IMR-90 (cell line): ENCODE measurements around the gene PLCL2. TPM values are rescaled to one million over a fixed set of nuclear protein-coding genes. Genes with fewer than 3 reads are reported as not detected.

ENCODE experiments used
- ATAC-seq: fragments of 200-7000 bp; cut with Tn5 transposase; 2 replicates; pipeline ENCODE4 v1.9.1; 2020; ENCODE audit warnings: low read depth, mild to moderate bottlenecking, moderate library complexity
- BruUV-seq: library from RNA; stranded (reverse); fragments of 400-500 nt; replicated peaks from 2 replicates; lab custom pipeline; 2021; lab: Mats Ljungman, UMichigan
- CTCF ChIA-PET: fragments of 300-600 bp; formaldehyde crosslinking; extraction: SDS; loops from one replicate; lab custom pipeline; 2021; ENCODE audit warnings: antibody characterized with exemption; lab: Yijun Ruan, JAX
- POLR2A ChIA-PET: fragments of 300-600 bp; sonication (Branson Sonifier 250); formaldehyde crosslinking; loops from one replicate; lab custom pipeline; 2022; ENCODE audit warnings: antibody characterized with exemption; ENCODE audit not compliant: unreplicated experiment; lab: Charles Lee
- DNase-seq: peaks from one replicate; pipeline ENCODE4 v3.0.0; 2013
- H2AFZ ChIP-seq: replicated peaks from 2 replicates; pipeline ENCODE3; 2013; ENCODE audit warnings: low read length, mild to moderate bottlenecking; ENCODE audit not compliant: poor library complexity
- H2AK5ac ChIP-seq: 2 replicates; pipeline ENCODE4 v1.6.1; 2013; ENCODE audit warnings: low read depth, low read length, inconsistent platforms
- H2AK9ac ChIP-seq: replicated peaks from 2 replicates; pipeline ENCODE3; 2013; ENCODE audit warnings: mild to moderate bottlenecking, low read depth, low read length, moderate library complexity; ENCODE audit not compliant: poor library complexity
- H2BK120ac ChIP-seq: 2 replicates; pipeline ENCODE4 v1.6.1; 2013; ENCODE audit warnings: low read depth, low read length, inconsistent platforms
- H2BK15ac ChIP-seq: 3 replicates; pipeline ENCODE4 v1.6.1; 2013; ENCODE audit warnings: low read depth, low read length, inconsistent platforms
- H2BK20ac ChIP-seq: 2 replicates; pipeline ENCODE4 v1.6.1; 2013; ENCODE audit warnings: low read depth, mild to moderate bottlenecking, inconsistent platforms, low read length, moderate library complexity
- H2BK5ac ChIP-seq: 2 replicates; pipeline ENCODE4 v1.6.1; 2013; ENCODE audit warnings: mild to moderate bottlenecking, low read depth, low read length, inconsistent platforms; ENCODE audit not compliant: poor library complexity, severe bottlenecking
- H3K14ac ChIP-seq: replicated peaks from 2 replicates; pipeline ENCODE4 v1.6.1; 2013; ENCODE audit warnings: low read depth, low read length, inconsistent platforms
- H3K18ac ChIP-seq: 2 replicates; pipeline ENCODE4 v1.6.1; 2013; ENCODE audit warnings: low read depth, low read length, control low read depth
- H3K23ac ChIP-seq: 2 replicates; pipeline ENCODE4 v1.6.1; 2013; ENCODE audit warnings: low read depth, low read length, inconsistent platforms
- H3K27ac ChIP-seq: 2 replicates; pipeline ENCODE4 v1.5.1; 2013; ENCODE audit warnings: mild to moderate bottlenecking, control low read depth, low read length; ENCODE audit not compliant: insufficient read depth
- H3K27me3 ChIP-seq: 2 replicates; pipeline ENCODE4 v1.6.1; 2013; ENCODE audit warnings: low read length; ENCODE audit not compliant: control insufficient read depth, insufficient read depth
- H3K36me3 ChIP-seq: 2 replicates; pipeline ENCODE4 v1.6.1; 2013; ENCODE audit warnings: low read length, mixed read lengths; ENCODE audit not compliant: control insufficient read depth, insufficient read depth
- H3K4ac ChIP-seq: 2 replicates; pipeline ENCODE4 v1.6.1; 2013; ENCODE audit warnings: low read depth, low read length, inconsistent platforms
- H3K4me1 ChIP-seq: 2 replicates; pipeline ENCODE4 v1.6.1; 2013; ENCODE audit warnings: low read length, mixed read lengths; ENCODE audit not compliant: control insufficient read depth, insufficient read depth
- H3K4me2 ChIP-seq: 2 replicates; pipeline ENCODE4 v1.6.1; 2013; ENCODE audit warnings: low read depth, mild to moderate bottlenecking, control low read depth, low read length, moderate library complexity
- H3K4me3 ChIP-seq: 2 replicates; pipeline ENCODE4 v1.5.1; 2013; ENCODE audit warnings: low read depth, mild to moderate bottlenecking, control low read depth, low read length, moderate library complexity; ENCODE audit not compliant: insufficient read depth
- H3K56ac ChIP-seq: 2 replicates; pipeline ENCODE4 v1.6.1; 2013; ENCODE audit warnings: low read length, inconsistent platforms; ENCODE audit not compliant: insufficient read depth; ENCODE audit errors: extremely low read depth
- H3K79me1 ChIP-seq, 2 experiments: 2 replicates each; pipeline ENCODE4 v1.6.1; 2013; ENCODE audit warnings: low read length in 2 of 2, inconsistent platforms in 1 of 2, low read depth in 1 of 2
- H3K9ac ChIP-seq: 2 replicates; pipeline ENCODE4 v1.6.1; 2013; ENCODE audit warnings: low read depth, low read length, control low read depth
- H3K9me1 ChIP-seq: 2 replicates; pipeline ENCODE4 v1.6.1; 2013; ENCODE audit warnings: low read length, inconsistent platforms; ENCODE audit not compliant: insufficient read depth
- H3K9me3 ChIP-seq: 2 replicates; pipeline ENCODE4 v1.6.1; 2013; ENCODE audit warnings: low read length; ENCODE audit not compliant: control insufficient read depth, insufficient read depth
- H4K20me1 ChIP-seq: 2 replicates; pipeline ENCODE4 v1.6.1; 2013; ENCODE audit warnings: low read length, inconsistent platforms; ENCODE audit not compliant: insufficient read depth
- H4K5ac ChIP-seq: 2 replicates; pipeline ENCODE4 v1.6.1; 2013; ENCODE audit warnings: mild to moderate bottlenecking, low read depth, low read length, control low read depth
- H4K8ac ChIP-seq, 2 experiments: 2 replicates each; pipeline ENCODE4 v1.6.1; 2013; ENCODE audit warnings: low read depth in 2 of 2, low read length in 2 of 2, control low read depth in 1 of 2, inconsistent platforms in 1 of 2
- H4K91ac ChIP-seq: 2 replicates; pipeline ENCODE4 v1.6.1; 2013; ENCODE audit warnings: low read depth, low read length, inconsistent platforms; ENCODE audit not compliant: insufficient read depth
- BHLHE40 ChIP-seq: fragments of 150-350 bp; IDR thresholded peaks from 2 replicates; pipeline ENCODE4 v1.6.1; 2016; ENCODE audit warnings: mild to moderate bottlenecking, low read depth, low read length
- CEBPB ChIP-seq: IDR thresholded peaks from 2 replicates; pipeline ENCODE4 v1.6.1; 2012; ENCODE audit warnings: low read depth, low read length, improper control_type of control experiment
- CHD1 ChIP-seq: IDR thresholded peaks from 2 replicates; pipeline ENCODE4 v1.6.1; 2012; ENCODE audit warnings: low read depth, low read length, improper control_type of control experiment
- FOS ChIP-seq: fragments of 150-350 bp; IDR thresholded peaks from 2 replicates; pipeline ENCODE4 v1.6.1; 2016; ENCODE audit warnings: low read depth, low read length
- MAFK ChIP-seq: IDR thresholded peaks from 2 replicates; pipeline ENCODE4 v1.6.1; 2012; ENCODE audit warnings: low read depth, low read length, improper control_type of control experiment
- MAZ ChIP-seq: IDR thresholded peaks from 2 replicates; pipeline ENCODE4 v1.6.1; 2012; ENCODE audit warnings: low read depth, mild to moderate bottlenecking, low read length, improper control_type of control experiment, moderate library complexity, borderline replicate concordance
- MXI1 ChIP-seq: IDR thresholded peaks from 2 replicates; pipeline ENCODE4 v1.6.1; 2012; ENCODE audit warnings: low read depth, mild to moderate bottlenecking, low read length, moderate library complexity, borderline replicate concordance
- NFE2L2 ChIP-seq: fragments of 150-350 bp; IDR thresholded peaks from 2 replicates; pipeline ENCODE4 v1.6.1; 2016; ENCODE audit warnings: low read depth, mild to moderate bottlenecking, low read length
- POLR2A ChIP-seq: IDR thresholded peaks from 2 replicates; pipeline ENCODE4 v1.6.1; 2012; ENCODE audit warnings: mild to moderate bottlenecking, low read depth, low read length
- RAD21 ChIP-seq: IDR thresholded peaks from 2 replicates; pipeline ENCODE4 v1.6.1; 2012; ENCODE audit warnings: low read length, improper control_type of control experiment
- RCOR1 ChIP-seq: IDR thresholded peaks from 2 replicates; pipeline ENCODE4 v1.6.1; 2012; ENCODE audit warnings: mild to moderate bottlenecking, low read length, improper control_type of control experiment; ENCODE audit not compliant: insufficient replicate concordance
- RFX5 ChIP-seq: IDR thresholded peaks from 2 replicates; pipeline ENCODE4 v1.8.0; 2012; ENCODE audit warnings: low read depth, mild to moderate bottlenecking, low read length, moderate library complexity
- SMC3 ChIP-seq: fragments of 150-350 bp; IDR thresholded peaks from 2 replicates; pipeline ENCODE4 v1.6.1; 2016; ENCODE audit warnings: low read depth, mild to moderate bottlenecking, antibody characterized with exemption, low read length, moderate library complexity
- dilution Hi-C: fragments of 300-500 bp; cut with HindIII; formaldehyde crosslinking; loops from one replicate; pipeline ENCODE4 v1.14.3; 2018; ENCODE audit warnings: low sequenced_read_pairs; ENCODE audit not compliant: unreplicated experiment
- in situ Hi-C: fragments of 300-500 bp; cut with MboI; formaldehyde crosslinking; loops from 3 replicates; pipeline ENCODE4 v1.14.3; 2019; ENCODE audit warnings: low sequenced_read_pairs, inconsistent platforms, mixed read lengths
- intact Hi-C: fragments of 100-400 bp; cut with micrococcal nuclease; formaldehyde crosslinking; loops from 2 replicates; pipeline ENCODE4 v1.10.0; 2022
- polyA plus RNA-seq, 3 experiments: library from polyadenylated mRNA; depleted of rRNA; stranded (reverse); fragments of >200 nt; gene quantifications; 2 replicates each; pipeline ENCODE4 v1.2.3, GENCODE V29; 2012; ENCODE audit warnings: low replicate concordance in 1 of 3
- total RNA-seq: library from RNA; depleted of rRNA; stranded (reverse); fragments of >200 nt; gene quantifications from 2 replicates; pipeline ENCODE4 v1.2.3, GENCODE V29; 2012
- TF ChIP-seq, protein P1 (sequence below): conservative IDR thresholded peaks from 2 replicates; pipeline ENCODE4 v1.5.1; 2012; ENCODE audit warnings: mild to moderate bottlenecking, low read depth, low read length, improper control_type of control experiment
- TF ChIP-seq, protein P2 (sequence below): fragments of 150-350 bp; IDR thresholded peaks from 2 replicates; pipeline ENCODE4 v1.6.1; 2017; ENCODE audit warnings: mild to moderate bottlenecking, antibody characterized with exemption, low read length, low read depth
- TF ChIP-seq, protein P3 (sequence below): fragments of 150-350 bp; IDR thresholded peaks from 2 replicates; pipeline ENCODE4 v1.6.1; 2016; ENCODE audit warnings: low read depth, mild to moderate bottlenecking, low read length, moderate library complexity, borderline replicate concordance

Gene PLCL2
- total and polyA plus RNA-seq, 2 of the 4 experiments (the other 2 are of a cell fraction) = 0.92 to 3.8 TPM

DNA sequence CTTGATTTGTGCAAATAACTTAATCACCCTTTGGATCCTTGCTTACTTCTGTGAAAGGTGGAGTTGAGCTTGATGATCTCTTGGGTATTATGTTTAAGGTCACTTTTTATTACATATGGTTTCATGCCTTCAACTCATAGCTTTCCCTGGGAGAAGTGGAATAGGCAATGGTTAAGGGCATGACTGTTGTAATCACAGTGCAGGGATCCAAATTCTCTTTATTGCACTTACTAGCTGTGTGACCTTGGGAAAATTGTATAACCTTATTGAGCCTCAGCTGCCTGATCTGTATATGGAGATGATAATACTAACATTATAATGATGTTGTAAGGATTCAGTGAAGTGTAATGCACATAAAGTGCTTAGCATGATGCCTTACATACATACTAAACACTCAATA, 59.1 kb downstream of the PLCL2 start:
- H3K18ac ChIP-seq = no peak overlapping the region
- H2AK5ac ChIP-seq = no peak overlapping the region
- BruUV-seq = no TSS peak
- no peak overlapping the region for H3K23ac ChIP-seq
- no peak overlapping the region for H2BK120ac ChIP-seq
- no peak overlapping the region for H4K8ac ChIP-seq
- in situ Hi-C loops = no loop called here
- CTCF ChIA-PET = interaction anchor here (0.6 kb wide), 1 partner anchor 9 kb away, joined by 3 read pairs; no protein-coding TSS in a partner anchor
- no peak overlapping the region for H3K4me2 ChIP-seq
- TF ChIP-seq CEBPB (no peak), RCOR1 (no peak), RFX5 (no peak), CHD1 (no peak), RAD21 (no peak), MAZ (no peak), MAFK (no peak), POLR2A (no peak), NFE2L2 (no peak), FOS (no peak), SMC3 (no peak), BHLHE40 (no peak), MXI1 (no peak)
- TF ChIP-seq, protein P1, sequence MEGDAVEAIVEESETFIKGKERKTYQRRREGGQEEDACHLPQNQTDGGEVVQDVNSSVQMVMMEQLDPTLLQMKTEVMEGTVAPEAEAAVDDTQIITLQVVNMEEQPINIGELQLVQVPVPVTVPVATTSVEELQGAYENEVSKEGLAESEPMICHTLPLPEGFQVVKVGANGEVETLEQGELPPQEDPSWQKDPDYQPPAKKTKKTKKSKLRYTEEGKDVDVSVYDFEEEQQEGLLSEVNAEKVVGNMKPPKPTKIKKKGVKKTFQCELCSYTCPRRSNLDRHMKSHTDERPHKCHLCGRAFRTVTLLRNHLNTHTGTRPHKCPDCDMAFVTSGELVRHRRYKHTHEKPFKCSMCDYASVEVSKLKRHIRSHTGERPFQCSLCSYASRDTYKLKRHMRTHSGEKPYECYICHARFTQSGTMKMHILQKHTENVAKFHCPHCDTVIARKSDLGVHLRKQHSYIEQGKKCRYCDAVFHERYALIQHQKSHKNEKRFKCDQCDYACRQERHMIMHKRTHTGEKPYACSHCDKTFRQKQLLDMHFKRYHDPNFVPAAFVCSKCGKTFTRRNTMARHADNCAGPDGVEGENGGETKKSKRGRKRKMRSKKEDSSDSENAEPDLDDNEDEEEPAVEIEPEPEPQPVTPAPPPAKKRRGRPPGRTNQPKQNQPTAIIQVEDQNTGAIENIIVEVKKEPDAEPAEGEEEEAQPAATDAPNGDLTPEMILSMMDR = no peak
- TF ChIP-seq, protein P2, sequence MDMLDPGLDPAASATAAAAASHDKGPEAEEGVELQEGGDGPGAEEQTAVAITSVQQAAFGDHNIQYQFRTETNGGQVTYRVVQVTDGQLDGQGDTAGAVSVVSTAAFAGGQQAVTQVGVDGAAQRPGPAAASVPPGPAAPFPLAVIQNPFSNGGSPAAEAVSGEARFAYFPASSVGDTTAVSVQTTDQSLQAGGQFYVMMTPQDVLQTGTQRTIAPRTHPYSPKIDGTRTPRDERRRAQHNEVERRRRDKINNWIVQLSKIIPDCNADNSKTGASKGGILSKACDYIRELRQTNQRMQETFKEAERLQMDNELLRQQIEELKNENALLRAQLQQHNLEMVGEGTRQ = no peak
- TF ChIP-seq, protein P3, sequence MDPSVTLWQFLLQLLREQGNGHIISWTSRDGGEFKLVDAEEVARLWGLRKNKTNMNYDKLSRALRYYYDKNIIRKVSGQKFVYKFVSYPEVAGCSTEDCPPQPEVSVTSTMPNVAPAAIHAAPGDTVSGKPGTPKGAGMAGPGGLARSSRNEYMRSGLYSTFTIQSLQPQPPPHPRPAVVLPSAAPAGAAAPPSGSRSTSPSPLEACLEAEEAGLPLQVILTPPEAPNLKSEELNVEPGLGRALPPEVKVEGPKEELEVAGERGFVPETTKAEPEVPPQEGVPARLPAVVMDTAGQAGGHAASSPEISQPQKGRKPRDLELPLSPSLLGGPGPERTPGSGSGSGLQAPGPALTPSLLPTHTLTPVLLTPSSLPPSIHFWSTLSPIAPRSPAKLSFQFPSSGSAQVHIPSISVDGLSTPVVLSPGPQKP = no peak
- no peak overlapping the region for H3K4me3 ChIP-seq
- H4K20me1 ChIP-seq = no peaks in the 10 kb centered on the region
- H2AFZ ChIP-seq = no peak overlapping the region
- no peaks in the 10 kb centered on the region for H3K36me3 ChIP-seq
- ATAC-seq (no peak), DNase-seq (no peak)
- H2BK15ac ChIP-seq = no peak overlapping the region
- no peak overlapping the region for H2AK9ac ChIP-seq
- H3K9ac ChIP-seq = no peak overlapping the region
- no peak overlapping the region for H3K56ac ChIP-seq
- no peaks in the 10 kb centered on the region for H3K9me3 ChIP-seq
- no peak overlapping the region for H2BK5ac ChIP-seq
- H4K91ac ChIP-seq = no peak overlapping the region
- dilution Hi-C loops = no loop called here
- no peak overlapping the region for H3K27ac ChIP-seq
- H3K14ac ChIP-seq = no peak overlapping the region
- intact Hi-C loops = no loop called here
- H2BK20ac ChIP-seq = no peak overlapping the region
- H3K9me1 ChIP-seq = no peaks in the 10 kb centered on the region
- no peak overlapping the region for H4K5ac ChIP-seq
- H3K4me1 ChIP-seq = no peaks in the 10 kb centered on the region
- POLR2A ChIA-PET = no interaction called here
- no peak overlapping the region for H3K4ac ChIP-seq
- H3K27me3 ChIP-seq = no peaks in the 10 kb centered on the region; the same call in 1 of the 2 replicates
- H3K79me1 ChIP-seq = no peaks in the 10 kb centered on the region; a peak in 1 of 4 replicates
